Hepatocyte (in vitro differentiated cells): Measurements from ENCODE around the gene PRDX5.

Source experiments
- CTCF ChIP-seq: fragments of 200-600 bp; sonication (generic); IDR thresholded peaks from 2 replicates; pipeline ENCODE4 v1.5.1; 2016; ENCODE audit warnings: antibody characterized with exemption, mild to moderate bottlenecking; ENCODE audit not compliant: poor library complexity
- EZH2 ChIP-seq: fragments of 200-600 bp; sonication (generic); IDR thresholded peaks from 2 replicates; pipeline ENCODE4 v1.6.1; 2016; ENCODE audit warnings: antibody characterized with exemption, mild to moderate bottlenecking, borderline replicate concordance
- EZH2phosphoT487 ChIP-seq: fragments of 200-600 bp; sonication (generic); IDR thresholded peaks from one replicate; pipeline ENCODE4 v1.6.1; 2018; ENCODE audit warnings: antibody characterized with exemption, mild to moderate bottlenecking, low read depth, moderate library complexity; ENCODE audit not compliant: unreplicated experiment, severe bottlenecking

GRCh38 chr11:64284048-64284961 is 33.6 kb upstream of the PRDX5 start, which contains the start of gene BAD:
- TF ChIP-seq EZH2 = no peak
- no peak for TF ChIP-seq CTCF
- TF ChIP-seq EZH2phosphoT487 = no peak
